Measurements from ENCODE around the gene ARHGAP12.

Gene ARHGAP12

GRCh38 chr10:31866118-31866670, 62.4 kb downstream of the ARHGAP12 start:
- no peak for DNase-seq (ENCODE audit: insufficient read length, low spot score)
- TF ChIP-seq, protein P1, sequence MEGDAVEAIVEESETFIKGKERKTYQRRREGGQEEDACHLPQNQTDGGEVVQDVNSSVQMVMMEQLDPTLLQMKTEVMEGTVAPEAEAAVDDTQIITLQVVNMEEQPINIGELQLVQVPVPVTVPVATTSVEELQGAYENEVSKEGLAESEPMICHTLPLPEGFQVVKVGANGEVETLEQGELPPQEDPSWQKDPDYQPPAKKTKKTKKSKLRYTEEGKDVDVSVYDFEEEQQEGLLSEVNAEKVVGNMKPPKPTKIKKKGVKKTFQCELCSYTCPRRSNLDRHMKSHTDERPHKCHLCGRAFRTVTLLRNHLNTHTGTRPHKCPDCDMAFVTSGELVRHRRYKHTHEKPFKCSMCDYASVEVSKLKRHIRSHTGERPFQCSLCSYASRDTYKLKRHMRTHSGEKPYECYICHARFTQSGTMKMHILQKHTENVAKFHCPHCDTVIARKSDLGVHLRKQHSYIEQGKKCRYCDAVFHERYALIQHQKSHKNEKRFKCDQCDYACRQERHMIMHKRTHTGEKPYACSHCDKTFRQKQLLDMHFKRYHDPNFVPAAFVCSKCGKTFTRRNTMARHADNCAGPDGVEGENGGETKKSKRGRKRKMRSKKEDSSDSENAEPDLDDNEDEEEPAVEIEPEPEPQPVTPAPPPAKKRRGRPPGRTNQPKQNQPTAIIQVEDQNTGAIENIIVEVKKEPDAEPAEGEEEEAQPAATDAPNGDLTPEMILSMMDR (IDR thresholded peaks at IDR 0.05; ENCODE audit: insufficient read depth, missing control alignments), result no peak
- FAIRE-seq, result no peak

DNA sequence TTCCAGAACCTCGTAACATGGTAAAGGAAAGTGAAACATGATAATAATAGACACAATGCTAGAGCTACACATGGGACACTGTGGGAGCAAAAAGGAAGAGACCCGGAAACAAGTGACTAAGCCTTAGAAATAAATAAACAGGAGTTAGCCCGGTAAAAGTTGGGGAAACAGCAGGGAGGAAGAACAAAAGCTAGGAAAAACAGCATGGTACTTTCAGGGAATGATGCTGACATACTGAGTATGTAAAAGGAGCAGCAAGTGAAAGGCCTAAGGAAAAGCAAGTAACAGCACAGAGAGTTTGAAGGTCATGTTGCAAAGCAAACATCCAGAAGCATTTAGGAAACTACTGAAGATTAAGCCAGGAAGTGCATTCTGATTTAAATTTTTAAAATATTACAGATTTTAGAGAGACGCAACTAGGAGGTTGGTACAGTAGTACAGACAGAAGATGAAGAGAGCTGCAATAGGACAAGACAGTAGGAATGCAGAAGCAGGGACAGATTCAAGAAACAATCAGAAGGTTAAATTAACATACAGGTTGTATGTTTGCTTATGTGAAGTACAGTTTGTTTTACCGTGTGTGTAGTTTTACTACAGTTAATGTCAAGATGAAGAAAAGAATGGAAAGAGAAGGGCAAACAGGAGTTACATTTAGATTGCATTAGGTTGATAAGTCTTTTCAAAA, 63.7 kb downstream of the ARHGAP12 start:
- DNase-seq (ENCODE audit: insufficient read length, low spot score) (no peak), FAIRE-seq (no peak)
- TF ChIP-seq, protein P1 (IDR thresholded peaks at IDR 0.05; ENCODE audit: insufficient read depth, missing control alignments), result no peak

DNA sequence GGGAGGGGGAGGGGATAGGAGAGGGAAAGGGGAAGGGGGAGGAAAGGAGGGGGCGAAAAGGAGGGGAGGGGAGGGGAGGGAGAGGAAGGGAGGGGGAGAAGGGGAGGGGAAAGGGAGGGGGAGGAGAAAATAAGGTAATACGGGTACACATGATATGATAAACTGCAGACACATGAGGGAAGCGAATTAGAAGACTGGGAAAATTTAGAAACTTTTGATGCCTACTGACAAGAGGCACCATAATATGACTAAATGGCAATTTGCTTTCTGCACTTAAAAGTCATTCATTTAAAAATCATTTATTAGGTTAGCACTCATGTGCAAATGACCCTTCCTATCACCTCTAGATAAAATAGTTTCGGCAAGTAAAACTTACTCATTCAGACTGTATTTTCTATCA, 73.6 kb downstream of the ARHGAP12 start:
- TF ChIP-seq, protein P1 (IDR thresholded peaks at IDR 0.05; ENCODE audit: insufficient read depth, missing control alignments), result no peak
- DNase-seq (ENCODE audit: insufficient read length, low spot score), result no peak
- FAIRE-seq, result no peak

DNA sequence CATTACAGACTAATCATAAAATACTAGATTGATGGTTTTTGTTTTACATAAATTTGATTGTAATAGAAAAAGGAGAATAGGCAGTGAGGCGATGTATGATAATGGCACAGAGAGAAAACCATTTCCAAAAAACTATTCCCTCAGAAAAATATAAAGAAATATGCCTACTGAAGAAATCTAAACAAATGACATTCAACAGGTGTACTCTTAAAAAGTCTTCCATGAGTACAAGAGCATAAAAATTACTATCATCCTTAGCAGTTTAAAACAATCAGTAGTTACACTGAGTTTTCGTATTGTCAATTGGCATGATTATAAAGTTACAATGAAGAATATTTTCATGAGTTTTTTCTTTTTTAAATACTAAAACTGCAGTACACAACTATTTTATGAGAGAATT, 75.0 kb downstream of the ARHGAP12 start:
- TF ChIP-seq, protein P1 (IDR thresholded peaks at IDR 0.05; ENCODE audit: insufficient read depth, missing control alignments), result no peak
- DNase-seq (ENCODE audit: insufficient read length, low spot score), result no peak
- FAIRE-seq, result no peak

GRCh38 chr10:31851216-31851615, 77.4 kb downstream of the ARHGAP12 start:
- no peak for DNase-seq (ENCODE audit: insufficient read length, low spot score)
- no peak for FAIRE-seq
- TF ChIP-seq, protein P1 (IDR thresholded peaks at IDR 0.05; ENCODE audit: insufficient read depth, missing control alignments), result no peak

- TF ChIP-seq, protein P1 (IDR thresholded peaks at IDR 0.05; ENCODE audit: insufficient read depth, missing control alignments), result no peak
- DNase-seq (ENCODE audit: insufficient read length, low spot score), result no peak
- FAIRE-seq, result no peak
Measured at GRCh38 chr10:31847515-31847914, 81.1 kb downstream of the ARHGAP12 start.

GRCh38 chr10:31838709-31839108, 89.9 kb downstream of the ARHGAP12 start:
- DNase-seq (ENCODE audit: insufficient read length, low spot score) (no peak), FAIRE-seq (no peak)
- TF ChIP-seq, protein P1 (IDR thresholded peaks at IDR 0.05; ENCODE audit: insufficient read depth, missing control alignments), result no peak

All from D721Med (cell line).